ENCODE measurements around the gene ELAVL3. TPM values are rescaled to one million over a fixed set of nuclear protein-coding genes. Genes with fewer than 3 reads are reported as not detected.

The ELAVL3 gene
- total and polyA plus RNA-seq, 2 of the 8 experiments (the other 6 are each of a cell fraction or from before 2014, with no cell fraction given), result 0.80 to 1.0 TPM

DNA sequence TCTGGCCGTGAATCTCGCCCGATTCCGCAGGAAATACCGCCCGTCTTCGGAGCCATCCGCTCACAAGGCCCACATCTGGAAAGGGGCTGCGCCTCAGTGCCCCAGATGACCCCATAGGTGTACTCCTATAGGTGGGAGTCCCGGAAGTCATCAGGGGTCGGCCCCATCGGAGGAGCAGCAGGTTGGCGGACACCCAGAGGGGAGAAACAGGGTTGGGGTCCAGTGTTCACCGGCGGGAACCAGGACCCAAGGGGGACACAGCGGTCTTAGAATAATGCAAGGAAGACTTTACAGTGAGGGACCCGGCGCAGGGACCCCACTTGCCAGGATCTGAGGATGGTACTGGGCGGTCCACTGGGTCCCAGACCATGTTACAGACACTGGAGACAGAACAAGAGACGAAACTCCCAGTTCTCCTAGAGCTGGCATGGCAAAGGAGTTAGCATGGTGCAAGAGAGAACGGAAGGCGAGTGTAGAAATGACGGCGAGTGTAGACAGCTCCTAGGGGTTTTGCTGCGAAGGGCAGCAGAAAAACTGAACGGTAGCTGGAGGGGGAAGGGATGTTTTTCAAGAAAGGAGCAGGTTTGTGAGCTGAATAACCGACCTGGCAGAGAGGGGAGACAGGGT, 57.6 kb downstream of the ELAVL3 start:
- Histone ChIP-seq H3K36me3 (ENCODE audit: control insufficient read depth in 2 of 4, insufficient read depth in 4 of 4, low read length in 3 of 4) (no peaks in the 10 kb centered on the region), H3K79me2 (ENCODE audit: control insufficient read depth in 1 of 2, insufficient read depth in 2 of 2, low read length in 2 of 2) (no peaks in the 10 kb centered on the region), H2BK12ac (ENCODE audit: low read depth, low read length) (peak overlapping the region; percentile 60; the same call in 1 of the 2 replicates), H2BK5ac (ENCODE audit: low read depth, low read length) (no peak overlapping the region), H3K79me1 (ENCODE audit: low read depth, low read length) (peaks cover 3% of the 10 kb centered on the region; the same call in 1 of the 2 replicates), H2BK15ac (ENCODE audit: low read length) (no peak overlapping the region), H3K4me3 (ENCODE audit: extremely low read depth in 1 of 4, insufficient read depth in 2 of 4, low read depth in 3 of 4, low read length in 4 of 4) (peak overlapping the region in 2 of 4 experiments; percentile 51 to 68; a peak in 3 of 8 replicates), H3K9me3 (ENCODE audit: insufficient read depth in 2 of 2, low read depth in 1 of 2, low read length in 1 of 2) (no peaks in the 10 kb centered on the region), H4K20me1 (replicated peaks in 1 of 2; ENCODE audit: control insufficient read depth in 1 of 2, insufficient read depth in 2 of 2, low read length in 2 of 2) (no peaks in the 10 kb centered on the region), H2BK120ac (replicated peaks; ENCODE audit: low read depth, low read length) (no peak overlapping the region), H2AK5ac (ENCODE audit: low read depth, low read length) (no peak overlapping the region), H3K56ac (replicated peaks; ENCODE audit: insufficient read length, low read depth, low read length) (no peak overlapping the region), H3K27me3 (replicated peaks in 1 of 4; ENCODE audit: control insufficient read depth in 3 of 4, extremely low read depth in 1 of 4, insufficient read depth in 3 of 4, low read length in 3 of 4) (peaks cover 2 to 28% (median 21%) of the 10 kb centered on the region in 4 experiments), H3K23me2 (ENCODE audit: low read depth, low read length) (peaks cover 26% of the 10 kb centered on the region), H3K4me2 (ENCODE audit: insufficient read depth in 1 of 2, low read depth in 2 of 2, low read length in 2 of 2) (peak overlapping the region; percentile 90 to 98; a peak in 3 of 4 replicates), H4K8ac (ENCODE audit: extremely low read depth, insufficient read depth, low read length) (no peak overlapping the region), H3K4me1 (replicated peaks in 1 of 4; ENCODE audit: control insufficient read depth in 3 of 4, insufficient read depth in 4 of 4, low read length in 3 of 4) (peaks cover 0 to 13% (median 10%) of the 10 kb centered on the region in 4 experiments; a peak in 5 of 7 replicates), H3K14ac (ENCODE audit: insufficient read length) (no peak overlapping the region), H3K9ac (replicated peaks in 1 of 4; ENCODE audit: extremely low read depth in 1 of 4, low read depth in 3 of 4, low read length in 3 of 4) (no peak overlapping the region; a peak in 1 of 7 replicates), H3K4ac (replicated peaks; ENCODE audit: insufficient read length, low read depth, low read length) (no peak overlapping the region), H4K5ac (ENCODE audit: insufficient read length, low read depth, low read length) (no peak overlapping the region), H2BK20ac (ENCODE audit: low read length) (no peak overlapping the region), H3K27ac (ENCODE audit: low read depth, low read length) (no peak overlapping the region), H2AFZ (ENCODE audit: low read length) (no peak overlapping the region), H3K18ac (ENCODE audit: extremely low read depth, low read length) (no peak overlapping the region; the same call in 1 of the 2 replicates), H3K23ac (ENCODE audit: insufficient read length) (no peak overlapping the region), H4K91ac (replicated peaks; ENCODE audit: insufficient read length, low read length) (peak overlapping the region; percentile 17)
- DNase-seq (ENCODE audit: low read depth in 1 of 2, low spot score in 2 of 2) (peak in 1 of 2 experiments; percentile 49), FAIRE-seq (no peak)
- 86% methylated on average over 23 of the region's 27 CpGs; no CpG with 5 or more reads in 1 of the 2 experiments for WGBS, 2 experiments (ENCODE audit: extremely low coverage in 1 of 2, insufficient coverage in 1 of 2, insufficient read length in 1 of 2, insufficient replicate concordance in 2 of 2, low coverage in 1 of 2, low lambda C conversion rate in 2 of 2, missing lambda C conversion rate in 1 of 2)
- CTCF ChIA-PET (ENCODE audit: partially characterized antibody), result interaction anchor here (0.6 to 13.7 kb wide), 6 partner anchors 10 to 129 kb away, joined by 3 to 197 read pairs (median 4); partner anchors contain the start of genes EPOR, ODAD3, PRKCSH and SWSAP1
- POLR2A ChIA-PET (ENCODE audit: partially characterized antibody), result interaction anchor here (1.0 to 4.9 kb wide), 12 partner anchors 12 to 174 kb away, joined by 3 to 29 read pairs (median 6); partner anchors contain the start of genes ELAVL3, EPOR, ODAD3 and PRKCSH
- no peak for TF ChIP-seq ZNF274 (IDR thresholded peaks at IDR 0.05; ENCODE audit: borderline replicate concordance, extremely low read depth, low read length)
- TF ChIP-seq, protein P1, sequence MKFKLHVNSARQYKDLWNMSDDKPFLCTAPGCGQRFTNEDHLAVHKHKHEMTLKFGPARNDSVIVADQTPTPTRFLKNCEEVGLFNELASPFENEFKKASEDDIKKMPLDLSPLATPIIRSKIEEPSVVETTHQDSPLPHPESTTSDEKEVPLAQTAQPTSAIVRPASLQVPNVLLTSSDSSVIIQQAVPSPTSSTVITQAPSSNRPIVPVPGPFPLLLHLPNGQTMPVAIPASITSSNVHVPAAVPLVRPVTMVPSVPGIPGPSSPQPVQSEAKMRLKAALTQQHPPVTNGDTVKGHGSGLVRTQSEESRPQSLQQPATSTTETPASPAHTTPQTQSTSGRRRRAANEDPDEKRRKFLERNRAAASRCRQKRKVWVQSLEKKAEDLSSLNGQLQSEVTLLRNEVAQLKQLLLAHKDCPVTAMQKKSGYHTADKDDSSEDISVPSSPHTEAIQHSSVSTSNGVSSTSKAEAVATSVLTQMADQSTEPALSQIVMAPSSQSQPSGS (IDR thresholded peaks at IDR 0.05; ENCODE audit: low read length), result no peak
- no peak for TF ChIP-seq POLR2AphosphoS5 (IDR thresholded peaks at IDR 0.05; ENCODE audit: low read depth, low read length)
- no peak for TF ChIP-seq CTBP2 (IDR thresholded peaks at IDR 0.05; ENCODE audit: borderline replicate concordance, insufficient read depth, insufficient read length, low read length)
- no peak for TF ChIP-seq TAF1 (IDR thresholded peaks at IDR 0.05; ENCODE audit: low read depth, low read length)
- no peak for TF ChIP-seq BRCA1 (IDR thresholded peaks at IDR 0.05; ENCODE audit: low read depth, low read length)
- no peak for TF ChIP-seq KDM5A (IDR thresholded peaks at IDR 0.05; ENCODE audit: low read length)
- no peak for TF ChIP-seq SIX5 (IDR thresholded peaks at IDR 0.05; ENCODE audit: low read depth, low read length)
- no peak for TF ChIP-seq ASH2L (IDR thresholded peaks at IDR 0.05; ENCODE audit: low read length)
- no peak for TF ChIP-seq MAFK (IDR thresholded peaks at IDR 0.05; ENCODE audit: low read depth, low read length)
